Measurements from ENCODE around the gene ZSCAN25.
"Not testable (repeated sequence)": the region's sequence is repeated elsewhere in the genome, so short reads cannot be mapped to it uniquely, and the experiment has no call there.

The ZSCAN25 gene

DNA sequence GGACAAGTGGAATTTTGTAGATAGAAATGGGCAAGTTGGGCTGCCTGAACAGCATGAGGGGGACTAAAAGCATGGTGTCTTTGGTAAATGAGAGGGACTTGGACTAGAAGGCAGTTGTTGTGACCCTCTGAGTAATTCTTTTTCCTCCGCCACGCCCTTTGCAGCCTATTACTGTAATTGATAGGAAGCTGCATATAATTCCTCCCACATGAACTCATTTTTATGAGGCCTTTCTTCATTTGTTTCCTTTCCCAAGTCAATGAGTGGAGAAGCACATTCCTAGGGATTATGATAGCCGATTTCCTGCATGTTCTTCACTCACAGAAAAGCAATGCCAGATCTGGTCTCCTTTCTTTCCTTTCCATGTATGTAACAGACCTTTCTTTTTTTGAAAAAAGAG, 27.7 kb downstream of the ZSCAN25 start:
- DNase-seq (ENCODE audit: low spot score) (no peak), FAIRE-seq (no peak)

DNA sequence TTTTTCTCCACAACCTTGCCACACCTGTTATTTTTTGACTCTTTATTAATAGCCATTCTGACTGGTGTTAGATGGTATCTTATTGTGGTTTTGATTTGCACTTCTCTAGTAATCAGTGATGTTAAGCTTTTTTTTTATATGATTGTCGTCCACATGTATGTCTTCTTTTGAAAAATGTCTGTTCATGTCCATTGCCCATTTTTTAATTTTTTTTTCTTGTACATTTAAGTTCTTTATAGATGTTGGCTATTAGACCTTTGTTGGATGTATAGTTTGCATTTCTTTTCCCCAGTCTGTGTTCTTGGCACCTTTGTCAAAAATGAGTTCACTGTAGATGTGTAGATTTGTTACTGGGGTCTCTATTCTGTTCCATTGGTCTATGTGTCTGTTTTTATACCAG, 28.8 kb downstream of the ZSCAN25 start:
- no peak for FAIRE-seq
- DNase-seq (ENCODE audit: low spot score) = no peak

DNA sequence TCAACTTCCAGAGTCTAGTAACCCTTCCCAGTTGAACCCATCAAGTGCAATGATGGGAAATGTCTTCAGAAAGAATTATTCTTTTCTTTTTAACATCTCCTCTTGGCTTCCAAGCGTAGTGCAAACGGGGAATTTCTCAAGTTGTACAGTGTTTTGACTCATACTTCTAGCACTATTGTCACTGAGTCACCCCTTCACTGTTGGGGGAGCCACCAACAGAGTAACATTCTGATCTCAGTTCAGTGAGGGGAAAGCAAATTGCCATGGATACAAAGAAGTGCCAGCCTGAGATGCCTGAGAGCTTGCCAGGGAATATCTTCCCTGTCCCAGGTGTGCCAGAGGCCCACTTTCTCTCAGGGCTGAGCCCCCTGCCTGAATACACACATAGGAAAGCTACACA, 32.1 kb downstream of the ZSCAN25 start:
- DNase-seq (ENCODE audit: low spot score) (no peak), FAIRE-seq (no peak)

DNA sequence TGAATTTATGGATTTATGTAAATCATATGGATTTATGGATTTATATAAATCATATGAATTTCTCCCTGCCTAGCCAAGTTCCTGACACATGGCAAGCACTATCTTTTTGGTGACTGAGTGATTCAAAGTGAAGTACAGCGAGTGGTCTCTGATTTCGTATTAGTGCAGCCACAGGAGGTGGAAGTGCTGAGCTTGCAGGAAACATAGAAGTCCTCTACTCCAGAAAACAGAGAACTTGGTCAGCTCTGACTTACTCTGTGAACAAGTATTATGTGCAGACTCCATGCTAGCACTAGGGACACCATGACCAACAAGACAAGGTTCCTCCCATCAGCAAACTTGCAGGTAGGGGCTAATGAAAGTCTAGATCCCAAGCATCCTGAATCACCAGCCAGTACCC, 34.5 kb downstream of the ZSCAN25 start:
- FAIRE-seq = no peak
- no peak for DNase-seq (ENCODE audit: low spot score)

DNA sequence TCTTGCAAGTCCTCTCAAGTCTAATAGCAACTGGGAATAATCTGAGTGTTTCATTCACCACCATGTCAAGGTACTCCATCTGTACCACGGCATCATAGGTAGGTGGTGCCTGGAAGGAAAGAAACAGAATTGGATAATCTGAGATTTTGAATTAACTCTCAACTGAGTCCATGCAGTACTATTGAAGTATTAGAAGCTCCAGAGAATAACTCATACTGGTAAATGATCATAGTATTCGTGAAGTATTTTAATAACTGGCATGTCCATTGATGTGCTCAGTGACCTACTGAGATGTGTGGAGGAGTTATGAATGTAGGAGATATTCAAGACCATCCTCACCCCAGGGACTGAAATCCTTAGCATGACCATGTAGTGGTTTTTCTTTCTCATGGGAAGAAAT, 35.9 kb downstream of the ZSCAN25 start:
- FAIRE-seq (no peak), DNase-seq (ENCODE audit: low spot score) (no peak)

DNA sequence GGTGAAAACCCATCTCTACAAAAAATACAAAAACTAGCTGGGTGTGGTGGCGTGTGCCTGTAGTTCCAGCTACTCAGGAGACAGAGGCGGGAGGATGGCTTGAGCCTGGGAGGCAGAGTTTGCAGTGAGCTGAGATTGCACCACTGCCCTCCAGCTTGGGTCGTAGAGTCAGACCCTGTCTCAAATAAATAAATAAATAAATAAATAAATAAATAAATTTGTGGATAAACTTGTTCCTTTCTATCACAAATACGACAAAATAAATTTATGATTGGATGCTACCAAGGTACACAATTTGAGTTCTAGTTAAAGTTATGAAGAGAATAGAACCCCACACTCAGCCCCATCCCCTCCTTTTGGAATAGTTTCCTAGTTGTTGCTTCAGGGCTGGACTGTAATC, 36.5 kb downstream of the ZSCAN25 start:
- not testable (repeated sequence) for DNase-seq (ENCODE audit: low spot score); FAIRE-seq

DNA sequence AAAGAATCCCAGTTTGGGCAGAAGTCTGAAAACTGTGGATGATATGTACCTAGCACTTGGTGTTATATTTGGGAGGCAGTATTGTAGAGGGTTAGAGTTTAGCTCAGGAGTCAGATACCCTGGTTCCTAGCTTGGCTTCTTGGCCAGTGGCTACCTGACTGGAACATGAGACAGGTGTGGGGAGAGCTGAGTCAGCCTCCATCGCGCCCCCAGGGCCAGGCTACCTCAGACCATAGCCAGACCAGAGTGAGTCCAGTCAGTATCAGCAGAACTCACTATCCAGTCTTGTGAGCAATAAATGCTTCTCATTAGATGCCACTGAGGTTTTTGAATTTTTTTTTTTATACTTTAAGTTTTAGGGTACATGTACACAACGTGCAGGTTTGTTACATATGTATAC, 37.0 kb downstream of the ZSCAN25 start:
- DNase-seq (ENCODE audit: low spot score) = no peak
- FAIRE-seq = no peak

DNA sequence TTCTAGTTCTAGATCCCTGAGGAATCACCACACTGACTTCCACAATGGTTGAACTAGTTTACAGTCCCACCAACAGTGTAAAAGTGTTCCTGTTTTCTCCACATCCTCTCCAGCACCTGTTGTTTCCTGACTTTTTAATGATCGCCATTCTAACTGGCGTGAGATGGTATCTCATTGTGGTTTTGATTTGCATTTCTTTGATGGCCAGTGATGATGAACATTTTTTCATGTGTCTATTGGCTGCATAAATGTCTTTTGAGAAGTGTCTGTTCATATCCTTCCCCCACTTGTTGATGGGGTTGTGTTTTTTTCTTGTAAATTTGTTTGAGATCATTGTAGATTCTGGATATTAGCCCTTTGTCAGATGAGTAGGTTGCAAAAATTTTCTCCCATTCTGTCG, 37.9 kb downstream of the ZSCAN25 start:
- not testable (repeated sequence) for DNase-seq (ENCODE audit: low spot score); FAIRE-seq

DNA sequence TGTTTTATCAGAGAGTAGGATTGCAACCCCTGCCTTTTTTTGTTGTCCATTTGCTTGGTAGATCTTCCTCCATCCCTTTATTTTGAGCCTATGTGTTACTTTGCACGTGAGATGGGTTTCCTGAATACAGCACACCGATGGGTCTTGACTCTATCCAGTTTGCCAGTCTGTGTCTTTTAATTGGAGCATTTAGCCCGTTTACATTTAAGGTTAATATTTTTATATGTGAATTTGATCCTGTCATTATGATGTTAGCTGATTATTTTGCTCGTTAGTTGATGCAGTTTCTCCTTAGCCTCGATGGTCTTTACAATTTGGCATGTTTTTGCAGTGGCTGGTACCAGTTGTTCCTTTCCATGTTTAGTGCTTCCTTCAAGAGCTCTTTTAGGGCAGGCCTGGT, 41.1 kb downstream of the ZSCAN25 start:
- FAIRE-seq; DNase-seq (ENCODE audit: low spot score): not testable (repeated sequence)

DNA sequence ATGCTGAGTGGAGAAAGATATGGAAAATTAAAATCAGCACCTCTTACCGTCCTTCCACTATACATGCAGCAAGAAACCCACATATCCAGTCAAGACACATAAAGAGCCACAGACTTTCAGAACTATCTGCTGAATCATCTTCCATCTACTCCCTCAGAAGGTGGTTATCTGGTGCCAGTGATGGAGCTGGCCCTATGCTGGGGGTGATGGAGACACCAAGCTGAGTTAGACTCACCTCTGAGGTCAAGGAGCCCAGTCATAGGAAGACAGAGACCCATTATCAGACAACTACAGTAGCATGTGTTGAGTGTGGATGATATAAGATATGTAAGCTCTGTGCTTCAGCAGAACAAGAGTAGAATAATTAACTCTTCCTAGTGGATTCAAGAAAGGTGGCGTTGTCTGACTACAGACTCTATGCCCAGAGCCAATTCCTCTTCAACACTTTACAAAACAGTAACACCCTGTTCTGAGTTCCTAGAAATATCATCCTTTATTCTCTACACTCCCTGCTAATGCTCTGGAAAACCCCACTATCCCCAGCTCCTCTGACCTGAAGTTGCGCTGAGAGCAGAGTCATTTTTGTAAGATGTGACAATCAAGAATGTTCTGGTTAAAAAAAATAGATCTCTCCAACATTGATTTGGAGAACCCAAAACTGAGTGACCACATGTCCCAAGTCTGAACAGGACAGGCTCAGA, 48.7 kb downstream of the ZSCAN25 start:
- DNase-seq (ENCODE audit: low spot score) (no peak), FAIRE-seq (no peak)

DNA sequence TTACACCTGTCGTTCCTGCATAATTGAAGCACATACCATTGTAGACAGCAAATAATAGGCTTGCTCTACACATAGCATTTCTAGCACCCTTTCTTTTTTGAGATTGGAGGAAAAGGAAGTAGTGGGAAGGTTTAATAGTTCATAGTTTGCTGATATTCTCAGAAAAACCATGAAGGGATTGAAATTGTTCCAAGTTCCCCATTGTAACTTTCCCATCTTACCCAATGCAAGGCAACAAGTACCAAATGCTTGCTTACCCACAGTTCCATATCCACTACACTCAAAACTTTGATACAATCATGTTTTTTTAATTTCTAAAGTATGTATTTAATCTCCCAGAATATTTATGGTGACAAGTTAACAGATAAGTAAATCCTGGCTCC, 49.3 kb downstream of the ZSCAN25 start:
- no peak for FAIRE-seq

DNA sequence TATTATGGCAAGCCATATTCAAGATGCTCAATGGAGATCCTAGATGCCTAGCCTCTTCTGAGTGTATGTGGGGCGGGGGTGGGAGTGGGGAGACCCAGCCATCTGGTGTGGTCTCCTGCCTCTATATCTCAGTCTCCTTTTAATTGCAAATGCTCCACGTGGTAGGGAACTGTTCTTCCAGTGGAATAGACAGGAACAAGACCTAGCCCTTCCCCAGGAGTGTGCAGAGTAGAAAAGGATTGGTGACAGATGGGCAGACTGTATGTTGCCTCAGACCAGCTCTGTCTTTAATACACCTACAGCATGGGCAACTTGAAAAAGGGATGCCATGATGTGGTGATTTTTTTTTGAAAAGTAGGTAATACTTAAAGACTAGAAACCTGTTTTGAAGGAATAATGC, 50.4 kb downstream of the ZSCAN25 start:
- DNase-seq (ENCODE audit: low spot score) = no peak
- no peak for FAIRE-seq

More for the DNA sequence above, 49.3 kb downstream of the ZSCAN25 start:
- no peak for DNase-seq (ENCODE audit: low spot score)

DNA sequence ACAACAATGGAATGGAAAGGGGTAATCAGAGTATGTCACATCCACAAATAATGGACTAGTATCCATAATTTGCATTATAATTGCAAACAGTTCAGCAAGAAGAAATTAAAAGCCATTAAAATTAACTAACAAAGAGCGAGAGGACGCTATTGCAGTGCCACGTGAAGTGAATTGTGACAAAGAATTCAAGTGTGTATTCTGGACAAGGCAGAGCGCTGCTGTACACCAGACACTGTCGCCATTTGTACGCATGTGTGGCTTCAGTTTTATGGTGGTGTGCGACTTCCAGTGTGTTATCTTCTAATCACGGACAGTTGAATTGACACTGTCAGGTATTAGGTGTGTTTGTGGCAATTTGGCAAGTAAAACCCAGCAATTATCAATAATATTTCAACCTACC, 51.8 kb downstream of the ZSCAN25 start:
- FAIRE-seq (no peak), DNase-seq (ENCODE audit: low spot score) (no peak)

DNA sequence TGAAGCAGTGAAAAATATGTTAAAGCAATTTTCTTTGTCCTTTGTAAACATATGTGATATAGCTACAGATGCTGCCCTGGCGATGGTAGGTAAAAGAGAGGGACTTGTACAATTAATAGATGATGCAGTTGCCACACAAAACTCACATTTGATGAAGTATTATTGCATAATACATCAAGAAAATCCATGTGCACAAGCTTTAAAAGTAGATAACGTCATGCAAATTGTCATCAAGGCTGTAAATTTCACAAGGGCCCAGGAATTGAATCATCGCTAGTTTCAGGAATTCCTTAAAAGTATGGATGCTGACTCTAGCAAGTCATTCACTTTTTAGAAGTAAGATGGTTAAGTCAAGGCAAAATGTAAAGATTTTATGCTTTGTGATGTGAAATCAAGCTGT, 53.0 kb downstream of the ZSCAN25 start:
- FAIRE-seq (no peak), DNase-seq (ENCODE audit: low spot score) (no peak)

DNA sequence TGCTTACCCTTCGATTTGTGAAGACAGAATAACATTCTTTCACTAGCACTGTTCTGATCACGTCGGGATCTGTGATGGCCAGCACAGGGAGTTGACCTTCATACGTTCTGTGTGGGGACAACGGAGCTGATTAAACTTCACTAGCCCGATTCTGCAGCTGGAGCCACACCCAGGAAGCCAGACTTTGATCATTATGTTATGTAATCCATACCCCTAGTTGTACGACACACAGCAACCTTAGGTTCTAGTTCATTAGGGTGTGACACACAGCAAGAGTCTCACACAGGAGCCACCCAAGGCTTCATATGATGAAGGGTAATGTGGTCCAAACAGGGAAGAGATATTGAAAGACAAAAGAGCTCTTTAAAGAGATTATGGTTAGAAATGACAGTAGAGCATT, 55.8 kb downstream of the ZSCAN25 start:
- no peak for FAIRE-seq
- DNase-seq (ENCODE audit: low spot score) = no peak

DNA sequence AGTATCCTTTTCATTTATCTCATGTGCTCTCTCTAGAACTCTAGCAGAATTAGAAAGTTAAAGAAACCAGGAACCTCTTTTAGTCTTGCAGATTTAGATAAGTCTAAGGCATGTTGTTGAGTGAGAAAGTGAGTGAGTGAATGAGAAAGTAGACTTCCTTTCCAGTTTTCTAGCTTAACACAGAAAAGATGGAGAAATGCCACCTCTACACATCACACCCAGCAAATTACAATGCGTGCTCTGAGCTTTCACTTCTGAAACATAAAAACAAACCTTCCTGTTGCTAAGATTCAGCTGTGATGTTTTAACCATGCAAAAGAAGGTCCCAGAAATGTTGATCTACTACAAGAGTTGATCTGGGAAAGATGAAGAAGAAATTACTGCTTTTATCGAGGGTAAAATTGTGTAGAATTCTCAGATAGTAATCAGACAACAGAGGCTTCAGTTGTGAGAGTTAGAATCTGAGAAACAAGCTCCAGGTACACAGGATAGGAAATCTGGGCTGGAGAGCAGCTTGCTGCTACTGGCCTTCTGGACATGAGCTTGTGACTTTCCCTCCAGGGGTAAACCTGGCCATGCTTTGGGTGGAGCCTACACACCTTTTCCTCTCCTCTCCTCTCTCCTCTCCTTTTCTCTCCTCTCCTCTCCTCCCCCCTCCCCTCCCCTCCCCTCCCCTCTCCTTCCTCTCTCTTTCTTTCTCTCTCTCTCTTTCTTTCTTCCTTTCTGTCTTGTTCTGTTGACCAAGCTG, 58.4 kb downstream of the ZSCAN25 start:
- DNase-seq (ENCODE audit: low spot score) (no peak), FAIRE-seq (no peak)

DNA sequence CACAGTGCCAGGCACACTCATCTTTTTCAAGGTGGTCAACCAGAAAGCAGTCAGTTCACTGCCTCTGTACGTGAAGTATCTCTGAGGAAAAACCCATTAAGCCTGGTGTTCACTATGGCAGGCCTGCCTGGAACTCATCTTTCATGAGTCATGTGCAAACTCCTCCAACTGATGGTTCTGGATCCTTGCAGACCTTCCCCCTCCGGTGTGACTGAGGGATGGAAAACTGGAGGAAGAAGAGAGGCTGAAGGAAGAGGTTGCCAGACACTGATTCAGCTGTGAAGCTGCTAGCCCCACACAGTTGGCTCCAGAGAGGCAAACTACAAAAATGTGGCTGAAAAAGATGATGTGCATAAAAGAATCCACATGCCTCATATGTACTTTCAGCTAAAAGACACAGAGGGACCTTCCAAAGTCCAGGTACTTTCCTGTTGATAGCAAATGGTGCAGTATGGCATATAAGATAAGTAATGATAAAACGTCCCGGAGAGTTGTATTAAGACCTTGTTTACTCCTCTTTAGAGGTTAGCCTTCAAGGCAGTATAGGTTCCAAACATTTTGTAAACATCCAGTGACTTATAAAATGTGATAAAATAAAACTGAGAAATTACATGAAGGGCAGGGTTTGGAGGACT, 60.4 kb downstream of the ZSCAN25 start:
- no peak for FAIRE-seq
- no peak for DNase-seq (ENCODE audit: low spot score)

DNA sequence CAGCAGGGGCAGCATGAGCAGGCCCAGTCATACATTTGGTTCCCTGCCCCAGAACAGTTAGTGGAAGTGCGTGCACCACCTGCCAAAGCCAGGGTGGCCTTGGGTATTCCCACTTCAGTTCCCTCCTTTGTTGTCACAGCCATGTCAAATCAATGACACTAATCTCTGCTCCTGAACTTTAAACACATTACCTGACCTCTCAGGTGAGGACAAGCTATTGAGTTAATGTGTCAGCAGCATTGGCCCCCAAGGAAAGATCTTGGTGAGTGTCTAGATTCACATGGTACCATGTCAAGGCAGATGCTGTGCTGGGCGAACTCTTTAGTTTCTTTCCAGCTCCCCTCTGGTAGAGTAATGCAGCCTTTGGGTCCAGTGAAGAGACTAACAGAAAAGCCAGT, 60.9 kb downstream of the ZSCAN25 start:
- FAIRE-seq (no peak), DNase-seq (ENCODE audit: low spot score) (no peak)

DNA sequence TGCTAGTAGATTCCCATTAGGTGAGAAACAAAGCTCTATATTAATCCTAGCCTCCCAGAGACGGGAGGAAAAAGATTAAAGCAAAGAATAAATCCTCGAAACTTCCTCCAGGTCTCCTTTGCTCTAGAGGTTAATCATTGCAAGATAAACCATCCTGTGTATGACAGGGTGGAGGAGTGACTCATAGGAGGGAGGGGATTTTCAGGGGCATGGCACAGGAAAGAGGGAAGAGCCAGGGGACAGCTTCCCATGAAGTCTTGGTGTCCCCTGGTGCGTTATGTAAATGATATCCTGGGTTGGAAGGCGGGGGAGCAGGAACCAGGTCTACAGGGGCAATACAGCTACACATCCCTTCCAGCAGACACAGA, 62.3 kb downstream of the ZSCAN25 start:
- DNase-seq (ENCODE audit: low spot score) (peak; percentile 57), FAIRE-seq (no peak)

DNA sequence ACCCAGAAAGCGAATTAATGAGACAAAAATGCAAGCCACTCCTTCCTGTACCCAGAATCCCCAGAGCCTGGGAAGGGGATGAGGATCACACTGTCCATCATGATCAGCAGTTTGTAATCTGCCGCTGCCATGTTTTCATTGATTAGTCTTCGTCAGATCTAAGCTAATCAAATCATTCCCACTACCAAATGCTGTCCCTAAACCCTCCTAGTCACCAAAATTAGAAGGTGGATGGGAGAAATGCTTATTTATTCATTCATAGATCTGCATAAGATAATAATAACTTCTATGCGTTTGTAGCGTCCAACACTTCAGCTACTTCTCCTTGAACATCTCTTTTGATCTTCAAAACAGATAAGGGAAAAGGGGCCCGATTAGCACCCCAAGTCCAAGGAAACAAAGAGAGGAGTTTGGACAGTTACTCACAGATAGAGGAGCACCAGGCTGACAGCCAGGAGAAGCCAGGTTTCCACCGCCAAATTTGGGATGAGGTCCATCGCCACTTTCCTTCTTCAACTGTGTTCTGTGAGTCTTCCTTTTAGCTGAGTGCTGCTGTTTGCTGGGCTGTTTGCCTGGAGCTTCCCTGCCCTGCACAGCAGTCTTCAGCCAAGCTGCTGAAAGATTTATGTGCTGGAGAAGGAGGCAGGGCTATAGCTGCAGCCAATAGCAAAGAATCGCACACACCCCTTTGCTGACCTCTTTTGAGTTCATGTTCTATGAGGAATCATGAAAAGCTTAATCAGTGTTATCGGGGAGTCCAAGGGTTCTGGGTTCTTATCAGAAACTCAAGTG, 62.9 kb downstream of the ZSCAN25 start, which contains the start of gene CYP3A5:
Gene CYP3A5, minus strand, starts transcription at position 597 of the 792 bp plus-strand sequence. Its CDS starts 100 bp downstream, at position 497.
- DNase-seq (ENCODE audit: low spot score) = no peak

More for the DNA sequence above, 62.9 kb downstream of the ZSCAN25 start, which contains the start of gene CYP3A5:
- FAIRE-seq = no peak
